Fibroblast of skin of abdomen (primary cell): Measurements from ENCODE around the gene ACOT2.
"Not testable (repeated sequence)": the region's sequence is repeated elsewhere in the genome, so short reads cannot be mapped to it uniquely, and the experiment has no call there.

Source experiments
- DNase-seq: peaks from one replicate; pipeline ENCODE4 v3.0.0-alpha.2; 2013

Gene ACOT2

DNA sequence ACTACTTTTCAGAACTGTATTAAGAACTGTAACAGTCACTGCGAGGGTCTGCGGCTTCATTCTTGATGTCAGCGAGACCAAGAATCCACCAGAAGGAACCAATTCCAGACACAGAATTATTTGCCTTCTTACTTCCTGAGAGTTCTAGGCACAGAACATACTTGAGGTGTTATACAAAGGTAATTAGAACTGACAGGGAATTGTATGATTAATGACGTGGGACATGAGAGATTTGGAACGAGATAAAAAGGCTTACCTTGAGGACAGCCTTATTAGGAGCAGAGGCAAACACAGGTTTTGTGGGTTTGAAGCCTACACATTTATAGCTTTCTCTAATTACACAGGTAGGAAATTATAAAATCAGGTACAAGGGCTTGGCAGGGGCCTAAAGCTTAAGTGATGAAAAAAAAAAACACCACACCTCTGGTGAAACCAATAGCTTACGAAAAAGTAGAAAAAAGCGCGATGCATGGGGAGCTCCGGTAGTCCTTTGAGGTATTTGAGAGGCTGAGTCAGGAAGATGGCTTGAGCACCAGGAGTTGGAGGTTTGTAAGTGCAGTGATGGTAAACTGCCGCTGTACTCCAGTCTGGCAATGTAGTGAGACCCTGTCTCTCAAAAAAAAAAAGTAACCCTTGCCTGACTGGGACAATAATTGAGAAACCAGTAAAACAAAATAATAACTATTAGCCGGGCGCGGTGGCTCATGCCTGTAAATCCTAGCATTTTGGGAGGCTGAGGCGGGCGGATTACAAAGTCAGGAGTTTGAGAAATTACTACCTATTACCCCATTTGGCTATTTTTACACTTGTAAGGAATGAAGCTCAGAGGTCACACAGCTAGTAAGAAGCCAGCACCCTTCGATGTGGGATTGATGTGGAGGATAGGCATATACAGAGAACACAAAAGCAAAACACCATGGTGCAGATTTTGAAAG, 795 bp upstream of the ACOT2 start:
- peak; percentile 38 for DNase-seq

GRCh38 chr14:73568886-73569184, 178 bp upstream of the ACOT2 start:
- DNase-seq = not testable (repeated sequence)

- not testable (repeated sequence) for DNase-seq
Observed at GRCh38 chr14:73570913-73571312, 1.9 kb downstream of the ACOT2 start.

DNA sequence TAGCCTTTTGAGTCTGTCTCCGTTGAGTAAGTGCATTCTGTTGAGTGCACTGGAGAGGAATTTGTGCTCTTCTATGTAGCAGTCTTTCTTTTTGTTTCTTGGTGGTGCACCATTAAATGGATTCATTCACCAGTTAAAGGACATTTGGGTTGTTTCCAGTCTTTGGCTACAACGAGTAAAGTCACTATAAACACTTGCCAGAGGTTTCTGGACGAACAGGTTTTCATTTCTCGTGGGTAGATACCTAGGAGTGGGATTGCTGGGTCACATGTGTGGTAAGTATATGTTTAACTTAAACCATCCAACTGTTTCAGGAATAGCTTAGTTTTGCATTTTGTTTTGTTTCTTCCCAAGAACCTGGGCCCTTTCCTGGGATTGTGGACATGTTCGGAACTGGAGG, 4.0 kb downstream of the ACOT2 start:
- not testable (repeated sequence) for DNase-seq

- not testable (repeated sequence) for DNase-seq
Observed at GRCh38 chr14:73573740-73574139, 4.7 kb downstream of the ACOT2 start.

GRCh38 chr14:73574251-73574650, 5.2 kb downstream of the ACOT2 start:
- DNase-seq = not testable (repeated sequence)

GRCh38 chr14:73576391-73576790, 7.4 kb downstream of the ACOT2 start:
- no peak for DNase-seq

- not testable (repeated sequence) for DNase-seq
Observed at GRCh38 chr14:73577214-73577613, 8.2 kb downstream of the ACOT2 start.

DNA sequence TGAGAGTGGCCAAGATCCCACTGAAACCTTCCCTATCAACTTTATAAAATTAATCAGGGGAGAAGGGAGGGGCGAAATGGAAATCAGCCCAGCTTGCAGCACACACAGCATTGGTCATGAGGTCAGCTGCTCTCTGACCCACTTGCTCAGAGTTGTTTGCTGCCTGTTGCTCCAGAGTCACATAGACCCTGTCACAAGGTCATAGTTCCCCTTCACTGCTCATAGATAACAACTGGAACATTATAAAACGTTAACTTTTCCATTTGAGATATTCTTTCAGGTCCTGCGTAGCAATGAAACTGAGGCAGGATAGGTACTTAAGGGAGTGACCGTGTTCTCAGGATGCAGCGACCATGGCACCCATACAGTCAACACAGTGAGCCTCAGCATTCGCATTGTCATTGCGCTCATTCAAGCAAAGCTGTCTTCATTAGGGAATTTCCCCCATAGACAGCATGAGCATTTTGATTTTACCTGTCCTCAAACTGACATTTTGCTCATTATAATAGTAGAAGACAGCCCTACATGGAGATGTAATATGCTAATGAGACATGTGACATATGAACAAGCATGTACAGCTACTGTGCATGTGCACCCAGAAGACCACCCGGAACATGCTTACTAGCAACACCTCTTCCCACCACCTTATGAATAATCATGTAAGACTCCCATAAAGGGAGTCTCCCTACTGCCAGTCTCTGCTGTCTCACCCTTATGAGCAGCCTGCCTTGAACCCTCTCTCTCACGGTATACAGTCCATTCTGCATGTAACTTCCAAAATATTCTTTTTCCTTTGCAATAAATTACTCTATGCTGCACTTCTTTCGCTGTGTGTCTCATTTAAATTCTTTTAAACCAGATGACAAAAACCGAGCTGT, 13.3 kb downstream of the ACOT2 start:
- not testable (repeated sequence) for DNase-seq

DNA sequence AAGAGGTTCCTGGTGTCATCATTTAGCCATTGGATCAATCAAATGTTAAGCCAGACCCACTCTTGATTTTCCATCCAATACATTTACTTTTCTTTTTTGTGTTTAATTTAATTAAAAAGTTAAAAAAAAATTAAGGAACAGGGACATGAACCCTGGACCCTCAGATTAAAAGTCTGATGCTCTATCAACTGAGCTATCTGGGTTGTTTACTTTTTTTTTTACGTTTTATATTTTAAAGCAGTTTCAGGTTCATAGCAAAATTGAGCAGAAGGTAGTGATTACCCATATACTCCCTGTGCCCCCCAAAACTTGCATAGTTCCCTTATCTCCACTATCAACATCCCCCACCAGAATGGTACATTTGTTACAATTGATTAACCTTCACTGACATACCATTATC, 19.7 kb downstream of the ACOT2 start:
- DNase-seq = no peak

DNA sequence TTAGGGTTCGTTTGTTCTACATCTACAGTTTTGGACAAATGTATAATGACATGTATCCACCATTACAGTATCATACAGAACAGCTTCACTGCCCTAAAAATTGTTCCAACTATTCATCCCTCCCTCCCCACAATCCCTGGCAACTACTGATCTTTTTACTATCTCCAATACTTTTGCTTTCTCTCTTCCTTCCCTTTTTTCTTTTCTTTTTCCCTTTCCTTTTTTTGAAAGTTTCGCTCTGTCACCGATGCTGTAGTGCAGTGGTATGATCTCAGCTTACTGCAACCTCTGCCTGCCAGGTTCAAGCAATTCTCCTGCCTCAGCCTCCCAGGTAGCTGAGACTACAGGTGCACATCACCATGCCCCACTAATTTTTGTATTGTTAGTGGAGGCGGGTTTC, 20.1 kb downstream of the ACOT2 start:
- DNase-seq = no peak

GRCh38 chr14:73590673-73591004, 21.6 kb downstream of the ACOT2 start:
- DNase-seq = not testable (repeated sequence)

- no peak for DNase-seq
Observed at GRCh38 chr14:73591690-73592449, 22.9 kb downstream of the ACOT2 start, which contains the start of gene ACOT4. ACOT4 (plus strand) TSS chr14:73591873; CDS start chr14:73591960, 87 bp downstream.

- no peak for DNase-seq
Observed at GRCh38 chr14:73594491-73594890, 25.5 kb downstream of the ACOT2 start.

GRCh38 chr14:73599499-73599898, 30.5 kb downstream of the ACOT2 start:
- no peak for DNase-seq

- no peak for DNase-seq
Observed at GRCh38 chr14:73602994-73603393, 34.0 kb downstream of the ACOT2 start.

DNA sequence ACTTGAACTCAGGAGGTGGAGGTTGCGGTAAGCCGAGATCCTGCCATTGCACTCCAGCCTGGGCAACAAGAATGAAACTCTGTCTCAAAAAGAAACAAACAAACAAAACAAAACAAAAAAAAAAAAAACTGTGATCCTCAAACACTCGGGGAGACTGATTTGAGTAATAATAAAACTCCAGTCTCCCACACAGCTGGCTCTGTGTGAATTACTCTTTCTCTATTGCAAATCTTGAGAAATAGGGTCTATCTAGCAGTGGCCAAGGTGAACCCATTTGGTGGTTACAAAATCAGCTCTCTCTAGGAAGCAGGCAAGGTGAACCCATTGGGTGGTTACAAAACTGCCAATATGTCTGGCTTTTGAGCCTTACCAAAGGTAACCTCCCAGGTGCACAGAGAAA, 37.3 kb downstream of the ACOT2 start:
- DNase-seq = no peak

- no peak for DNase-seq
Observed at GRCh38 chr14:73607241-73607640, 38.2 kb downstream of the ACOT2 start.

DNA sequence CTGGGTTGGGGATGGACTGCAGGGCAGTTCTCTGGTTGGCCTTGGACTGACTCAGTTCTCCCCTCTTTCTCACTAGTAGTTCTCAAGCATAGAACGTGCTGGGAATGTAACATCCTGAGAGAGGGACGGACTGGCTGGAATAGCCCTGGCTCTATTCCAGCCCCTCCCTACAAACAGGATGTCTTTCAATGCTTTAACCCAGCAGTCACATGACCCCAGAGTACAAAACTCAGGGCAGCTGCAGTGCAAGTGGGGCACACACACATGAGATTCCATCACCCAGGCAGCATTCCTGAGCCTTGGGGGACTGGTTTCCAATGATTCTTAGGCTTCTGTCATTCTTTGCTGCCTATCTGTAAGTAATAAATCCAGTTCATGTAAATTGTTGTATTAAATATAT, 41.7 kb downstream of the ACOT2 start:
- peak; percentile 28 for DNase-seq

DNA sequence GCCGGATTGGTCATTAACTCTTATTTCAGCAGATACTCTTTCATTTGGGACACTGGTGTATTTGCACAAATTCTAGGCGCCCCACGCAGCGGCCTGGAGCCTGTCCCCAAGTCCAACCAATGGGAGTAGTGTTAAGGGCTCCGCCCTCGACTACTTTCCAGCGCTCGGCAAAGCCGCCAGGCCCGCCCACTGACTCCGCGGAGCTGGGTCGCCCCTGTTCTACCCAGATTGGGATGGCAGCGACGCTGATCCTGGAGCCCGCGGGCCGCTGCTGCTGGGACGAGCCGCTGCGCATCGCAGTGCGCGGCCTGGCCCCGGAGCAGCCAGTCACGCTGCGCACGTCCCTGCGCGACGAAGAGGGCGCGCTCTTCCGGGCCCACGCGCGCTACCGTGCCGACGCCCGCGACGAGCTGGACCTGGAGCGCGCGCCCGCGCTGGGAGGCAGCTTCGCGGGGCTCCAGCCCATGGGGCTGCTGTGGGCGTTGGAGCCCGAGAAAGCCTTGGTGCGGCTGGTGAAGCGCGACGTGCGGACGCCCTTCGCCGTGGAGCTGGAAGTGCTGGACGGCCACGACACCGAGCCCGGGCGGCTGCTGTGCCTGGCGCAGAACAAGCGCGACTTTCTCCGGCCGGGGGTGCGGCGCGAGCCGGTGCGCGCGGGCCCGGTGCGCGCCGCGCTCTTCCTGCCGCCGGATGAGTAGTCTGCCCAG, 43.5 kb downstream of the ACOT2 start, which contains the start of gene ACOT6:
TSS of gene ACOT6 (plus strand) at position 179 of the 707 bp plus-strand sequence. CDS start at position 234, 55 bp downstream.
- DNase-seq = peak; percentile 62

- no peak for DNase-seq
Observed at GRCh38 chr14:73613046-73613383, 44.0 kb downstream of the ACOT2 start.

DNA sequence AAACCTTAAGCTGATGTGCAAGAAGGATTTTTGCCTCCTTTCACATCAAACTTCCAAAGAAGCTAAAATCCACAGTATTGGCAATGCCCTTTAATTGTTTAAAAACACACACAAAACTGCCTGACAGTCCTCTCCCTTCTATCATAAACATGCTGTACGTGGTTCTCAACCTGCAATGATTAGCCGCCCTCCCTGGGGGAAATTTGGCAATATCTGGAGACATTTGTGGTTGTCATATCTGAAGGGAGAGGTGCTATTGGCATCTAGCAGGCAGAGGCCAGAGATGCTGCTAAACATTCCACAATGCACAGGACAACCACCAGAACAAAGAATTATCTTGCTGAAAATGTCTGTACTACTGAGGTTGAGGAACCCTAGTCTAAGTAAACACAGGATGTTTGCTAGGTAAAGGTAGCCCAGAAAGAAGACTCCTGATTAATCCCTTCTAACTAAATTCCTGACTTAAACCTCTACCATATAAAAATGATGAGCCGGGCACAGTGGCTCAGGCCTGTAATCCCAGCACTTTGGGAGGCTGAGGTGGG, 44.5 kb downstream of the ACOT2 start:
- DNase-seq = no peak
